K562 (cell line): ENCODE measurements around the gene ACER1. TPM values are rescaled to one million over a fixed set of nuclear protein-coding genes. Genes with fewer than 3 reads are reported as not detected.

Experiments
- ATAC-seq: fragments of 200-7000 bp; cut with Tn5 transposase; 3 replicates; pipeline ENCODE4 v1.9.1; 2020; ENCODE audit warnings: moderate library complexity
- BruUV-seq: library from RNA; stranded (reverse); fragments of 400-500 nt; replicated peaks from 2 replicates; lab custom pipeline; 2021; lab: Mats Ljungman, UMichigan
- CTCF ChIA-PET: fragments of 300-600 bp; formaldehyde crosslinking; extraction: SDS; loops from one replicate; lab custom pipeline; 2021; ENCODE audit warnings: low intra/inter-chr PET ratio; lab: Yijun Ruan, JAX
- POLR2A ChIA-PET: fragments of 300-600, 350-650 bp; sonication (Branson Sonifier 250); formaldehyde crosslinking; extraction: SDS; loops from one replicate; lab custom pipeline; 2021; ENCODE audit warnings: antibody characterized with exemption, inconsistent platforms; lab: Yijun Ruan, JAX
- DNase-seq, 4 experiments: peaks; one replicate each; pipeline versions ENCODE4 v3.0.0 to v3.0.0-alpha.2; 2011 to 2018; ENCODE audit warnings: low spot score in 3 of 4, mixed read lengths in 3 of 4; ENCODE audit errors: extremely low read depth in 1 of 4
- FAIRE-seq: peaks from 2 replicates; lab custom pipeline; 2011; peaks lifted over from hg19 to GRCh38; lab: Jason Lieb, UNC
- H2AFZ ChIP-seq: 2 replicates; pipeline ENCODE4 v1.6.0; 2011; ENCODE audit warnings: low read depth, low read length, control low read depth, inconsistent platforms
- H3K27ac ChIP-seq: fragments of 200-600 bp; 3 replicates; pipeline ENCODE4 v1.8.0; 2011; ENCODE audit warnings: low read depth, mild to moderate bottlenecking, control low read depth, inconsistent platforms, low read length, moderate library complexity, mixed read lengths; ENCODE audit errors: extremely low read depth
- H3K27me3 ChIP-seq, 2 experiments: fragments of 300-600 bp in 1 of 2; 2 replicates in 1 of 2; 3 replicates in 1 of 2; pipeline versions ENCODE4 v1.6.0 to v1.8.0; 2011; ENCODE audit warnings: inconsistent platforms in 2 of 2, low read length in 2 of 2, mild to moderate bottlenecking in 1 of 2, mixed read lengths in 1 of 2, moderate library complexity in 1 of 2; ENCODE audit not compliant: control insufficient read depth in 2 of 2, insufficient read depth in 2 of 2
- H3K36me3 ChIP-seq: fragments of 300-600 bp; 3 replicates; pipeline ENCODE4 v1.8.0; 2011; ENCODE audit warnings: mild to moderate bottlenecking, low read length, inconsistent platforms; ENCODE audit not compliant: control insufficient read depth, insufficient read depth
- H3K4me1 ChIP-seq, 2 experiments: fragments of 200-600 bp in 1 of 2; replicated peaks in 1 of 2; 2 replicates in 1 of 2; 3 replicates in 1 of 2; pipeline versions ENCODE4 v1.5.1 to v1.8.0; 2011; ENCODE audit warnings: inconsistent platforms in 2 of 2, low read length in 2 of 2, mild to moderate bottlenecking in 1 of 2, mixed read lengths in 1 of 2, moderate library complexity in 1 of 2; ENCODE audit not compliant: control insufficient read depth in 2 of 2, insufficient read depth in 2 of 2
- H3K4me2 ChIP-seq: 2 replicates; pipeline ENCODE4 v1.6.1; 2011; ENCODE audit warnings: low read length, control low read depth, inconsistent platforms, mixed read lengths; ENCODE audit not compliant: insufficient read depth
- H3K4me3 ChIP-seq: fragments of 200-600 bp; sonication (generic), shearing (Covaris generic); 2 replicates; pipeline ENCODE4 v1.5.1; 2016; ENCODE audit warnings: control low read depth, inconsistent platforms
- H3K79me2 ChIP-seq: fragments of 200-600 bp; 3 replicates; pipeline ENCODE4 v1.8.0; 2011; ENCODE audit warnings: low read length, inconsistent platforms; ENCODE audit not compliant: control insufficient read depth, insufficient read depth
- H3K9ac ChIP-seq, 2 experiments: 2 replicates each; pipeline versions ENCODE4 v1.6.0 to v1.6.1; 2011; ENCODE audit warnings: low read depth in 2 of 2, low read length in 2 of 2, control low read depth in 1 of 2, inconsistent platforms in 1 of 2, mild to moderate bottlenecking in 1 of 2, mixed read lengths in 1 of 2; ENCODE audit not compliant: insufficient read depth in 1 of 2
- H3K9me1 ChIP-seq: one replicate; pipeline ENCODE4 v1.6.0; 2011; ENCODE audit warnings: inconsistent platforms, mild to moderate bottlenecking, low read length, moderate library complexity; ENCODE audit not compliant: control insufficient read depth, insufficient read depth
- H3K9me3 ChIP-seq: replicated peaks from 2 replicates; pipeline ENCODE4 v1.5.1; 2011; ENCODE audit warnings: low read depth, low read length, inconsistent platforms; ENCODE audit not compliant: control insufficient read depth, insufficient read depth
- H4K20me1 ChIP-seq: replicated peaks from 2 replicates; pipeline ENCODE4 v1.6.1; 2011; ENCODE audit warnings: low read length, inconsistent platforms, mixed read lengths; ENCODE audit not compliant: control insufficient read depth, insufficient read depth
- ASH1L ChIP-seq: fragments of 450-650 bp; IDR thresholded peaks from 2 replicates; pipeline ENCODE4 v1.6.1; 2018; ENCODE audit warnings: borderline replicate concordance, mild to moderate bottlenecking, low read depth; ENCODE audit not compliant: partially characterized antibody
- E2F3 ChIP-seq: fragments of 250-450 bp; sonication (Bioruptor Pico); IDR thresholded peaks from 2 replicates; pipeline ENCODE4 v1.4.0; 2020; ENCODE audit warnings: mild to moderate bottlenecking
- E2F4 ChIP-seq: sonication (generic); formaldehyde crosslinking; IDR thresholded peaks from 2 replicates; pipeline ENCODE4 v1.8.0; 2022; ENCODE audit warnings: mild to moderate bottlenecking, low read depth, missing genetic modification reagents
- FOXA1 ChIP-seq: fragments of 450-650 bp; IDR thresholded peaks from 2 replicates; pipeline ENCODE4 v1.6.1; 2016; ENCODE audit warnings: mild to moderate bottlenecking, borderline replicate concordance
- HDAC3 ChIP-seq: fragments of 450-650 bp; IDR thresholded peaks from 2 replicates; pipeline ENCODE4 v1.6.1; 2018; ENCODE audit warnings: borderline replicate concordance, mild to moderate bottlenecking, moderate library complexity; ENCODE audit not compliant: partially characterized antibody
- KAT7 ChIP-seq: sonication (generic); formaldehyde crosslinking; IDR thresholded peaks from 2 replicates; pipeline ENCODE4 v1.8.0; 2022; ENCODE audit warnings: missing genetic modification reagents, mild to moderate bottlenecking, borderline replicate concordance
- MAX ChIP-seq: sonication (generic); formaldehyde crosslinking; IDR thresholded peaks from 2 replicates; pipeline ENCODE4 v1.9.0; 2022; ENCODE audit warnings: mild to moderate bottlenecking, missing genetic modification reagents
- MITF ChIP-seq: IDR thresholded peaks from 2 replicates; pipeline ENCODE4 v1.6.1; 2014; ENCODE audit warnings: antibody characterized with exemption
- NR1H2 ChIP-seq: sonication (generic); formaldehyde crosslinking; IDR thresholded peaks from 2 replicates; pipeline ENCODE4 v1.4.0; 2020; ENCODE audit warnings: mild to moderate bottlenecking, missing genetic modification reagents
- NR2C1 ChIP-seq, 2 experiments: fragments of 450-650 bp; IDR thresholded peaks; 2 replicates each; pipeline ENCODE4 v1.6.1; 2017; ENCODE audit warnings: mild to moderate bottlenecking in 2 of 2, antibody characterized with exemption in 1 of 2, inconsistent platforms in 1 of 2, missing compliant biosample characterization in 1 of 2, missing genetic modification characterization in 1 of 2
- POLR2AphosphoS5 ChIP-seq: IDR thresholded peaks from 2 replicates; pipeline ENCODE4 v1.6.1; 2011; ENCODE audit warnings: mild to moderate bottlenecking, low read depth, low read length, moderate library complexity; ENCODE audit not compliant: control insufficient read depth, insufficient read depth
- SFPQ ChIP-seq: fragments of 200-400 bp; formaldehyde crosslinking; IDR thresholded peaks from 2 replicates; pipeline ENCODE4 v1.6.1; 2017; ENCODE audit warnings: mild to moderate bottlenecking, low read depth, low read length, moderate library complexity
- STAG1 ChIP-seq: sonication (generic); formaldehyde crosslinking; IDR thresholded peaks from 2 replicates; pipeline ENCODE4 v1.5.0; 2020; ENCODE audit warnings: missing genetic modification reagents, borderline replicate concordance
- TFAM ChIP-seq: fragments of 250-450 bp; sonication (Bioruptor Pico); conservative IDR thresholded peaks from 2 replicates; pipeline ENCODE4 v1.5.0; 2021; ENCODE audit warnings: mild to moderate bottlenecking, moderate library complexity
- ZBTB8A ChIP-seq: fragments of 450-650 bp; IDR thresholded peaks from 2 replicates; pipeline ENCODE4 v1.6.1; 2018; ENCODE audit warnings: mild to moderate bottlenecking, moderate library complexity; ENCODE audit not compliant: partially characterized antibody
- WGBS: fragments of 100-300 bp; shearing (Covaris generic); methylation state at CpG from one replicate; pipeline ENCODE4 v1.1.6; 2016; ENCODE audit warnings: low coverage, mixed read lengths; ENCODE audit not compliant: insufficient coverage; ENCODE audit errors: missing lambda C conversion rate; 5-methylcytosine and 5-hydroxymethylcytosine counted together
- in situ Hi-C: fragments of 300-500 bp; cut with MboI; formaldehyde crosslinking; loops from 4 replicates; pipeline ENCODE4 v1.15.0; 2018; ENCODE audit warnings: inconsistent platforms, mixed read lengths
- intact Hi-C: fragments of 100-400 bp; cut with micrococcal nuclease; formaldehyde crosslinking; loops from 2 replicates; pipeline ENCODE4 v1.14.2; 2022
- polyA plus RNA-seq, 8 experiments: library from polyadenylated mRNA; depleted of rRNA in 4 of 8; stranded (reverse) in 5 of 8; unstranded in 3 of 8; fragments of >200 nt; fragmentation: Nextera tagmentation in 2 of 8; fragmentation: Illumina TruSeq in 1 of 8; extraction: Ambion mirVana in 2 of 8; extraction: Trizol in 1 of 8; gene quantifications; 2 replicates each; pipeline versions ENCODE4 v1.2.1 to v1.2.3, GENCODE V29; 2011 to 2014; ENCODE audit warnings: inconsistent platforms in 1 of 8, missing spikeins in 1 of 8
- total RNA-seq, 7 experiments: library from RNA; depleted of rRNA in 6 of 7; stranded (reverse); fragments of >200 nt in 6 of 7; fragmentation: Illumina TruSeq in 2 of 7; extraction: Trizol in 2 of 7; gene quantifications; 2 replicates each; pipeline versions ENCODE4 v1.2.1 to v1.2.3, GENCODE V29; 2011 to 2021; ENCODE audit warnings: low replicate concordance in 1 of 7

Gene ACER1
- total and polyA plus RNA-seq, 9 of the 15 experiments (the other 6 are each of a cell fraction or from before 2014, with no cell fraction given): not detected

GRCh38 chr19:6264803-6265202, 68.6 kb downstream of the ACER1 start:
- 100% methylated on average over 4 of the region's 4 CpGs for WGBS
- H3K36me3 ChIP-seq: peaks cover 81% of the 10 kb centered on the region
- H3K27me3 ChIP-seq: no peaks in the 10 kb centered on the region
- POLR2A ChIA-PET: interaction anchor here (0.7 kb wide), 1 partner anchor 590 kb away, joined by 3 read pairs; no protein-coding TSS in a partner anchor
- ATAC-seq (no peak), FAIRE-seq (no peak), DNase-seq (no peak)
- no peaks in the 10 kb centered on the region; the same call in 1 of the 2 replicates for H4K20me1 ChIP-seq
- in situ Hi-C loops: no loop called here
- CTCF ChIA-PET: no interaction called here
- BruUV-seq: no TSS peak
- intact Hi-C loops: no loop called here
- H2AFZ ChIP-seq: no peak overlapping the region
- H3K4me3 ChIP-seq: no peak overlapping the region
- peaks cover 72% of the 10 kb centered on the region for H3K79me2 ChIP-seq
- no peak overlapping the region for H3K27ac ChIP-seq
- TF ChIP-seq MITF (no peak), ASH1L (no peak), NR2C1 (IDR thresholded peaks at IDR 0.05) (no peak), NR2C1 (tag; IDR thresholded peaks at IDR 0.05) (no peak), HDAC3 (no peak), TFAM (CRISPR knock-in tag) (no peak), E2F3 (CRISPR knock-in tag) (no peak), E2F4 (no peak), MAX (CRISPR knock-in tag) (no peak), STAG1 (no peak), ZBTB8A (no peak), POLR2AphosphoS5 (no peak), KAT7 (CRISPR knock-in tag) (no peak), FOXA1 (no peak), NR1H2 (no peak), SFPQ (no peak)
- TF ChIP-seq, all 486 proteins: peak for 0
- no peak overlapping the region for H3K9ac ChIP-seq
- no peaks in the 10 kb centered on the region for H3K9me1 ChIP-seq
- H3K4me2 ChIP-seq: no peak overlapping the region
- peaks cover 0 to 29% of the 10 kb centered on the region in 2 experiments; a peak in 2 of 5 replicates for H3K4me1 ChIP-seq
- H3K9me3 ChIP-seq: no peaks in the 10 kb centered on the region
